Cardiac septum (tissue), 1 donor: ENCODE measurements around the gene PRKCA. TPM values are rescaled to one million over a fixed set of nuclear protein-coding genes. Genes with fewer than 3 reads are reported as not detected.

Experiments
- DNase-seq: peaks from one replicate; pipeline ENCODE4 v3.0.0-alpha.2; 2020; ENCODE audit warnings: low spot score
- intact Hi-C: fragments of 100-400 bp; cut with DNase I; formaldehyde crosslinking; loops from one replicate; pipeline ENCODE4 v1.14.0; 2022
- total RNA-seq: library from RNA; stranded (reverse); fragmentation: NEBNext Ultra II Directional; extraction: Animal tissue kit (Norgen Biotek cat#: 25700); gene quantifications from one replicate; pipeline ENCODE4 v1.2.1, GENCODE V29; 2021
- donor health status: DM: no; HTN: no; CAD: no.

Gene PRKCA
- total RNA-seq, 1 donor from 2014 or later: 15.0 TPM

- intact Hi-C loops: no loop called here
- peak; percentile 43 for DNase-seq
Measured at GRCh38 chr17:66810951-66811682, 508.7 kb downstream of the PRKCA start.

DNA sequence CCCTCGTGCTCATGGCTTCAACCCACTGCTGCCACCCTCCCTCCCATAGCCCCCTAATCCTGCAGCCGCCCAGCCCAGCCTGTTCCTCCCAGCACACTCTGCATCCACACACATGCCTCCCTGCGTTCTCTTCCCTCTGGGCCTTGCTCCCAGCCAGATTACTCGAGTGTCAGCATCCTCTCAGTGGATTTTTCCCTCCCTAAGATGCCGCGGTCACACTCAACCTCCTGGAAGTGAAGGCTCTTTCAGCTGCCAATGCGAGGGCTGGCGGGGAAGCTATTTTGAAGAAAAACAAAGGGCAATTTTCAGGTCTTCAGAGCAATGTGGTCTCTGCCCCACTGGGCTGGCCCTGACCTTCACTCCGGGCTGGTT, 509.3 kb downstream of the PRKCA start:
- DNase-seq: no peak
- intact Hi-C loops: no loop called here

DNA sequence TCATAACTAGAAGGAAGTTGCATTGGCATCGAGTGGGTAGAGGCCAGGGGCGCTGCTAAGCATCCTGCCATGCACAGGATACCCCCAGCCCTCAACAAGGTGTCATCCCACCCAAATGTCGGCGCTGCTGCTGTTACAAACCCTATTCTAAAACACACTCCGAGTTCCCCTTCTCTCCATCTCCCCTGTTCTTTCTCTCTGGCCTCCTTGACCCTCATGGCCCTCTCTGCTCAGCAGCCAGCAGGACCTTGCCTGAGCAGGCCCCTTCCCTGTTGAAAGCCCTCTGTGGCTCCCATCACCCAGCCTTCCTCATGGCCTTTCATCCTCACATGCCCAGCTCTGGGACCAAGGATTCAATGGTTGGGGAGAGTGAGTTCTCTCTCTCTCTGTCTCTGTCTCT, 510.2 kb downstream of the PRKCA start:
- peak; percentile 53 for DNase-seq
- intact Hi-C loops: no loop called here

- DNase-seq: no peak
- intact Hi-C loops: no loop called here
Measured at GRCh38 chr17:66813296-66813695, 510.9 kb downstream of the PRKCA start.

DNA sequence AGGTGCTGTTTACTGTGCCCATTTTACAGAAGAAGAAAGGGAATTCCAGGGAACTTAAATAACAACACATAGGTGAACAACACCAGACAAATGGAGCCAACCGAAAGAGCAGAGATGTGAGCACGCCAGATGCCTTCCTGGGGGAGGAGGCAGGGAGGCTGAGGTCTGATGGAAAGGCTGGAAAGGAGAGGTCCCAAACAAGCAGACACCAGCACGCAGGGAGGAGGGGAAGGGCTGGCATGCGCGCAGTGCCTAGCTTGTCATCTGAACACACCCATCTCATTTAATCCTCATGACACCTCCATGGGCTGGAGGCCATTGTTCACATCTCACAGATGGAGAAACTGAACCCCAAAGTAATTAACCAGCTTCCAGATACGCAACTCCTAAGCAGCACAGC, 511.6 kb downstream of the PRKCA start:
- intact Hi-C loops: no loop called here
- DNase-seq: peak; percentile 70

DNA sequence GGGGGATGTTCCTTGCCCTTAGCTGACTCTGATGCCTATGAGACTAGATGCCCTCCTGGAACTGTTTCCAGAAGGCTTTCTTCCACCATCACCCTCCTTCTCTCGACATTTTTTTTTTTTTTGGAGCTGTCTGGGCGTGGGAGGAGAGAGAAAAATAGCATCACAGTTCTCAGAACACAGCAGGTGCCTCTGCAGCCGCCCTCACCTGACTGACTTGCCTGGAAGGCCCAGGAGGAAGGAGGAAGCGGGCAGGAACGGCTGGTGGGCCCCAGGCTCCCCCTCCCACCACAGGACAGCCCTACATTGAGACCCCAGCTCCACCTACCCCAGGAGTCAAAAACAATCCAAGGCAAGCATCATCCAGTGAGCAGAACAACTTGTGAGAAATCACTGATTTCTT, 512.2 kb downstream of the PRKCA start:
- no peak for DNase-seq
- intact Hi-C loops: no loop called here

- no peak for DNase-seq
- intact Hi-C loops: no loop called here
Measured at GRCh38 chr17:66817750-66818149, 515.3 kb downstream of the PRKCA start.

DNA sequence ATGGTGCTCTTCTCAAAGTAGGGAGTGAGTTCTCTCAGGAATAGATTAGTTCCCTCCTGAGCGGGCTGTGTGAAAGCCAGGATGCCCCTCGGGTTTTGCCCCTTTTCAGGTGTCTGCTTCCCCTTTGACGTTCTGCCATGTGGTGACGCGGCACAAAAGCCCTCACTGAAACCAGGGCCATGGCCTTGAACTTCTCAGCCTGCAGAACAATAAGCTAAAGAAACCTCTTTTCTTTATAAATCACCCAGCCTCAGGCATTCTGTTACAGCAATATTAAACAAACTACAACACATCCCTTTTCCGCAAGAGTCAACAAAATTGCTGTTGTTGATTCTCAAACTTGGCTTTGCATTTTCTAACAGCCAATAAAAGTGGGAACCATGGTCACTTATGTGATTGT, 517.1 kb downstream of the PRKCA start:
- intact Hi-C loops: no loop called here

GRCh38 chr17:66822009-66822408, 519.6 kb downstream of the PRKCA start:
- intact Hi-C loops: no loop called here
- no peak for DNase-seq

More for the DNA sequence above, 517.1 kb downstream of the PRKCA start:
- no peak for DNase-seq

DNA sequence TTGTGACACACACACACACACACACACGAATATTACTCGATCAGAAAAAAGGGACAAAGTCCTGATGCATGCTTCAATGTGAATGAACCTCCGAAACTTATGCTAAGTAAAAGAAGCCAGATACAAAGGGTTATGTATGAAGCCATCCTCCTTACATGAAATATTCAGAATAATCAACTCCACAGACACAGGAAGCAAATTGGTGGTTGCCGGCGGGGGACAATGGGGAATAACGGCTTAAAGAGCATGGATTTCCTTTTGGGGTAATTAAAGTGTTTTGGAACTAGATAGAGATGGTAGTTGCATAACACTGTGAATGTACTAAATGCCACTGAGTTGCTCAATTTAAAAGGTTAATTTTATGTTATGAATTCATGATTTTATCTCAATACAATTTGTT, 524.4 kb downstream of the PRKCA start:
- intact Hi-C loops: no loop called here
- no peak for DNase-seq

DNA sequence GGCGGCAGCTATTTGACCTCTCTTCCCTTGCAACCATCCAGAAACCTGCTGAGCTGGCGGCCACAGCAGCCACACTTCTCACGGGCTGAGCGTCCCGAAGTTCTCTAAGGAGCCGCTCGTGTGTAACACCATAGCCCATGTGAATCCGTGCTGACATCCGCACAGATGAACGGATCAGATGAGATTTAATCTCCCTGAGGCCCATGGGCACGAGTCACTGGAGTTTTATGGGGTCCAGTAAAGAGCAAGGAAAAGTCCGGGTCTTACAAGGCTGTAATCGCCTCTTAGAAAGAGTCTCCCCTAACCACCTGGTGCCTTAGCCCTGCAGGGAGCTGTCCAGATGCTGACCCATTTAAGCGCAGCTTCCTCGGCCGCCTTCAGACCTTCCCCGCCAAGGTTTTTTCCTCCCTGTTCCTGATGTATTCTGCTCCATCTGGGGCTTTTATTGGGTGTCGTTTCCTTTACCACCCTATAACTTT, 527.0 kb downstream of the PRKCA start:
- intact Hi-C loops: no loop called here
- peak; percentile 59 for DNase-seq

DNA sequence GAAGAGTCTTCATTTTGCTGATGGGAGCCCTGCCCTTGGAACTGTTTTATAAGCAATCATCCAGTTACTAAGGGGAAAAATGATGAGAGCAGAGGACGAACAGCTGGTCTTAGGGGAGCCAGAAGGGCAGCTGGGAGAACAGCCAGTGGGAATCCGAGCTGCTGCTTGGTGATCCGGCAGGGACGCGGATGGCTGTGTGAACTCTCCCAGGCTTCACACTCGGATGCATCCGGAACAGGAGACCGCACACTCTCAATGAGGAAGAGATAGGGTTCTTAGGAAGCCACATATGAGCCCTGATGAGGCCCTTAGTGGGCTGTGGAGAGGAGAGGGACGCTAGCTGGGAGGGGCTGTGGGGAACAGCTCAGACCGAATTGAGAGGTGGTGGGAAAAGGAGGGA, 527.5 kb downstream of the PRKCA start:
- intact Hi-C loops: no loop called here
- DNase-seq: peak; percentile 60

DNA sequence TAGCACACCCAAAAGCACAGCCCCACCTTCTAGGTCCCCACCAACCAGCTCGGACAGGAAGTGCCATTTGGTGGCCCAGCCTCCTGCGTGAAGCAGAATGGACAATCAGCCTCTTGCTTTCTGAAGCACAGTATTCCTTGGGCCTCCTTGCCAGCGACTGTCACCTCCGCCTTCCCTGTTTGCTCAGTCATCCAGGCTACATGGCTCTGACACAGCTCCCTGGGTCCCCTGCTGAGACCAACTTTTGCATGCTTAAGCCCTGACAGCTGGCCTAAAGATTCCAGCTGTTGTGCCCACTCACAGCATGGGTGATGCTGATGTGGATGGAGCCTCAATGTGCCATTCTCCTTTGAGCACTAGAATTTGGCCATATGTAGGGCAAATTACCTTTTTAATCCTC, 528.0 kb downstream of the PRKCA start:
- intact Hi-C loops: no loop called here
- peak; percentile 63 for DNase-seq

GRCh38 chr17:66831383-66832210, 529.2 kb downstream of the PRKCA start:
- peak; percentile 70 for DNase-seq
- intact Hi-C loops: no loop called here

DNA sequence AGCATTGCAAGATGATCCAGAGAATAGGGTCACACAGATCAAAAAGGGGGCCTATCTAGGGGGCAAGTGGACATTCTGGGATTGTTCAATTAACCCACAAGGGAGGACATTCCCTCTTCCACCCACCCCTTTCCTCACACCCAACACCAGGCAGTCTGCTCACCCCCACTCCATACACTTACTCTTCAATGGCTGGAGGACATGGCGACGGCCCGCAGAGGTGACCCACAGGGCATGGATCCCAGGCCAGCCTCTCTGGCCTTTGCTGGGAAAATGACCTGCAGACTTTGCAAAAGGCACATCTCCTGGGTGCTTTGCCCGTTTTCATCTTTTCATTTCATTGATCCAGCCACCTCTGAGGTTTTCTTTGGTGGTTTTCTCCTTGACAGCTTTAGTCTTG, 530.8 kb downstream of the PRKCA start:
- intact Hi-C loops: no loop called here
- DNase-seq: peak; percentile 31

- no peak for DNase-seq
- intact Hi-C loops: no loop called here
Measured at GRCh38 chr17:66834426-66834918, 532.1 kb downstream of the PRKCA start.

DNA sequence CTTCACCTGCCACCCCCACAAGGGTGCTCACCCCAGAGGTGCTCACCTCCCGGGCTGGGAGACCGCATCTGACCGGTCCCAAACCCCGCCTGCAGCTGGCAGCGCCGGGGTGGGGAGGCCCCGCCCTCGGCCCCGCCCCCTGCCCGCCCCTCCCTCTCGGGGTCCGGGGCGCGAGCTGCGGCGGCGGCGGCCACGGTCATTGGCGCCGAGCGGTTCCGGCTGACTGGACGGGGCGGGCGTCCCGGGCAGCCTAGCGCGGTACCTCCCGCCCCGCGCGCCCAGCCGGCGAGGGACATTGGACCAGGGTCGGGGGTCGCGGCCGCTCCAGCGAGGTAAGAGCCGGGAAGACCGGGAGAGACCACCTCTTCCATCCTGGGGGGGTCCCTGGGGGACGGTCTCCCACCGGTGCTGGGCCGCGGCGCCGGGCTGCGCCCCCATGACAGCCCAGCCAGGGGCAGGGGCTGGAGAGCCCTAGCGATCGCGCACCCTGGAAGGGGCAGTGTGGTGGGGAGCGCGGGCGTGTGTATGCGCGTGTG, 532.6 kb downstream of the PRKCA start, which contains the start of gene CACNG5:
Gene CACNG5, plus strand, starts transcription at position 199 of the 536 bp plus-strand sequence. CDS start 42,216 bp downstream, outside the sequence.
- DNase-seq: peak; percentile 33
- intact Hi-C loops: no loop called here

GRCh38 chr17:66835476-66835875, 533.1 kb downstream of the PRKCA start:
- intact Hi-C loops: no loop called here

GRCh38 chr17:66836063-66837005, 533.9 kb downstream of the PRKCA start:
- intact Hi-C loops: no loop called here
- peak; percentile 75 for DNase-seq

More at GRCh38 chr17:66835476-66835875, 533.1 kb downstream of the PRKCA start:
- peak; percentile 55 for DNase-seq
